ENCODE data around the gene EIF1AD. TPM values are rescaled to one million over a fixed set of nuclear protein-coding genes. Genes with fewer than 3 reads are reported as not detected.
"Not testable (repeated sequence)": the region's sequence is repeated elsewhere in the genome, so short reads cannot be mapped to it uniquely, and the experiment has no call there.

EIF1AD gene
- total RNA-seq, 2 experiments from 2014 or later, result 31.2 to 31.7 TPM

GRCh38 chr11:65958291-65958690 is 43.7 kb downstream of the EIF1AD start:
- intact Hi-C loops (cut with micrococcal nuclease), result no loop called here
- Mint-ChIP-seq H3K27ac (peak overlapping the region; percentile 95), H3K27me3 (ENCODE audit: low read depth) (no peaks in the 10 kb centered on the region), H3K36me3 (ENCODE audit: low read depth) (peaks cover 3% of the 10 kb centered on the region), H3K4me1 (ENCODE audit: low read depth) (peaks cover 41% of the 10 kb centered on the region), H3K9me3 (no peaks in the 10 kb centered on the region), H3K4me3 (no peak overlapping the region)
- CTCF ChIA-PET, result interaction anchor here (0.5 to 2.4 kb wide), 3 partner anchors 64 to 73 kb away, joined by 3 to 12 read pairs (median 10); partner anchors contain the start of gene FIBP
- no peak for DNase-seq

GRCh38 chr11:65954771-65955170 is 47.2 kb downstream of the EIF1AD start:
- Mint-ChIP-seq H3K9me3 (no peaks in the 10 kb centered on the region), H3K4me3 (no peak overlapping the region)
- intact Hi-C loops (cut with micrococcal nuclease), result no loop called here

GRCh38 chr11:65953471-65953870 is 48.5 kb downstream of the EIF1AD start:
- no peak overlapping the region for H3K27ac Mint-ChIP-seq
- H3K4me3 Mint-ChIP-seq, result no peak overlapping the region
- peaks cover 24% of the 10 kb centered on the region for H3K4me1 Mint-ChIP-seq (ENCODE audit: low read depth)
- H3K27me3 Mint-ChIP-seq (ENCODE audit: low read depth), result no peaks in the 10 kb centered on the region
- intact Hi-C loops (cut with micrococcal nuclease), result no loop called here
- H3K36me3 Mint-ChIP-seq (ENCODE audit: low read depth), result no peaks in the 10 kb centered on the region
- CTCF ChIA-PET, result interaction anchor here (0.7 to 1.4 kb wide), 2 partner anchors 31 to 69 kb away, joined by 3 to 5 read pairs; no protein-coding TSS in a partner anchor
- no peak for DNase-seq
- no peaks in the 10 kb centered on the region for H3K9me3 Mint-ChIP-seq

More at GRCh38 chr11:65954771-65955170, 47.2 kb downstream of the EIF1AD start:
- H3K4me1 Mint-ChIP-seq (ENCODE audit: low read depth), result peaks cover 24% of the 10 kb centered on the region
- CTCF ChIA-PET, result interaction anchor here (0.6 to 0.9 kb wide), 6 partner anchors 14 to 243 kb away, joined by 3 to 8 read pairs (median 4); no protein-coding TSS in a partner anchor
- no peak for DNase-seq
- H3K27me3 Mint-ChIP-seq (ENCODE audit: low read depth), result no peaks in the 10 kb centered on the region
- no peak overlapping the region for H3K27ac Mint-ChIP-seq
- H3K36me3 Mint-ChIP-seq (ENCODE audit: low read depth), result no peaks in the 10 kb centered on the region

- intact Hi-C loops (cut with micrococcal nuclease), result no loop called here
- H3K9me3 Mint-ChIP-seq, result no peaks in the 10 kb centered on the region
- peaks cover 13% of the 10 kb centered on the region for H3K4me1 Mint-ChIP-seq (ENCODE audit: low read depth)
- DNase-seq, result no peak
- no peaks in the 10 kb centered on the region for H3K36me3 Mint-ChIP-seq (ENCODE audit: low read depth)
- H3K27ac Mint-ChIP-seq, result no peak overlapping the region
- no peaks in the 10 kb centered on the region for H3K27me3 Mint-ChIP-seq (ENCODE audit: low read depth)
- no peak overlapping the region for H3K4me3 Mint-ChIP-seq
- CTCF ChIA-PET, result interaction anchor here (0.7 to 1.4 kb wide), 3 partner anchors 59 to 94 kb away, joined by 4 to 5 read pairs (median 4); no protein-coding TSS in a partner anchor
Observed at GRCh38 chr11:65952052-65952521, 49.9 kb downstream of the EIF1AD start.

- H3K4me1 Mint-ChIP-seq (ENCODE audit: low read depth); H3K4me3 Mint-ChIP-seq; H3K9me3 Mint-ChIP-seq; H3K27me3 Mint-ChIP-seq (ENCODE audit: low read depth); intact Hi-C loops (cut with micrococcal nuclease); H3K27ac Mint-ChIP-seq; H3K36me3 Mint-ChIP-seq (ENCODE audit: low read depth); DNase-seq: not testable (repeated sequence)
- CTCF ChIA-PET, result interaction anchor here (0.7 to 1.1 kb wide), 3 partner anchors 12 to 94 kb away, joined by 3 to 4 read pairs (median 4); no protein-coding TSS in a partner anchor
Observed at GRCh38 chr11:65951641-65952040, 50.3 kb downstream of the EIF1AD start.

GRCh38 chr11:65950711-65951110 is 51.2 kb downstream of the EIF1AD start:
- CTCF ChIA-PET, result interaction anchor here (0.6 kb wide), 1 partner anchor 66 kb away, joined by 3 read pairs; no protein-coding TSS in a partner anchor

GRCh38 chr11:65947603-65948125 is 54.3 kb downstream of the EIF1AD start:
- CTCF ChIA-PET, result no interaction called here
- Mint-ChIP-seq H3K9me3 (no peaks in the 10 kb centered on the region), H3K27me3 (ENCODE audit: low read depth) (no peaks in the 10 kb centered on the region), H3K36me3 (ENCODE audit: low read depth) (no peaks in the 10 kb centered on the region), H3K4me3 (no peak overlapping the region), H3K4me1 (ENCODE audit: low read depth) (no peaks in the 10 kb centered on the region), H3K27ac (no peak overlapping the region)
- intact Hi-C loops (cut with micrococcal nuclease), result no loop called here
- DNase-seq, result no peak

More at GRCh38 chr11:65950711-65951110, 51.2 kb downstream of the EIF1AD start:
- intact Hi-C loops (cut with micrococcal nuclease); DNase-seq; H3K27me3 Mint-ChIP-seq (ENCODE audit: low read depth); H3K36me3 Mint-ChIP-seq (ENCODE audit: low read depth); H3K27ac Mint-ChIP-seq; H3K4me1 Mint-ChIP-seq (ENCODE audit: low read depth); H3K9me3 Mint-ChIP-seq; H3K4me3 Mint-ChIP-seq: not testable (repeated sequence)

- no peaks in the 10 kb centered on the region for H3K27me3 Mint-ChIP-seq (ENCODE audit: low read depth)
- no peaks in the 10 kb centered on the region for H3K36me3 Mint-ChIP-seq (ENCODE audit: low read depth)
- intact Hi-C loops (cut with micrococcal nuclease), result no loop called here
- H3K27ac Mint-ChIP-seq, result no peak overlapping the region
- H3K4me1 Mint-ChIP-seq (ENCODE audit: low read depth), result no peaks in the 10 kb centered on the region
- H3K4me3 Mint-ChIP-seq, result no peak overlapping the region
- CTCF ChIA-PET, result no interaction called here
- H3K9me3 Mint-ChIP-seq, result no peaks in the 10 kb centered on the region
- no peak for DNase-seq
Observed at GRCh38 chr11:65947133-65947532, 54.8 kb downstream of the EIF1AD start.

GRCh38 chr11:65946655-65947054 is 55.3 kb downstream of the EIF1AD start:
- Mint-ChIP-seq H3K27ac (no peak overlapping the region), H3K4me1 (ENCODE audit: low read depth) (no peaks in the 10 kb centered on the region), H3K4me3 (no peak overlapping the region), H3K9me3 (no peaks in the 10 kb centered on the region), H3K36me3 (ENCODE audit: low read depth) (no peaks in the 10 kb centered on the region), H3K27me3 (ENCODE audit: low read depth) (no peaks in the 10 kb centered on the region)
- intact Hi-C loops (cut with micrococcal nuclease), result no loop called here
- CTCF ChIA-PET, result no interaction called here
- no peak for DNase-seq

Other genes with a start within 250 kb of the EIF1AD start
- 1 to 10 TPM; 6.2 to 6.3 TPM for gene AP5B1, start 221.2 kb downstream of the EIF1AD start, total RNA-seq
- gene OVOL1, start 215.1 kb downstream of the EIF1AD start, total RNA-seq, result not detected
- 1 to 10 TPM; 1.5 to 2.0 TPM for gene SNX32, start 168.2 kb downstream of the EIF1AD start, total RNA-seq
- 1,000 to 10,000 TPM; 1,043 to 1,085 TPM for gene CFL1, start 144.0 kb downstream of the EIF1AD start, total RNA-seq
- 10 to 100 TPM; 51.4 to 54.7 TPM for gene MUS81, start 141.7 kb downstream of the EIF1AD start, total RNA-seq
- 10 to 100 TPM; 10.1 to 11.5 TPM for gene EFEMP2, start 129.4 kb downstream of the EIF1AD start, total RNA-seq
- gene CTSW, start 122.3 kb downstream of the EIF1AD start, total RNA-seq, result under 1 TPM; 0.91 to 0.95 TPM
- gene FIBP, start 113.7 kb downstream of the EIF1AD start, total RNA-seq, result 10 to 100 TPM; 83.1 to 86.6 TPM
- 10 to 100 TPM; 27.6 to 29.0 TPM for gene CCDC85B, start 111.5 kb downstream of the EIF1AD start, total RNA-seq
- 1 to 10 TPM; 8.2 TPM for gene FOSL1, start 101.8 kb downstream of the EIF1AD start, total RNA-seq
- gene C11orf68, start 83.1 kb downstream of the EIF1AD start, total RNA-seq, result 10 to 100 TPM; 20.0 to 21.9 TPM
- 100 to 1,000 TPM; 117 to 134 TPM for gene DRAP1, start 82.7 kb downstream of the EIF1AD start, total RNA-seq
- not detected for gene TSGA10IP, start 56.7 kb downstream of the EIF1AD start, total RNA-seq
- gene SART1, start 40.4 kb downstream of the EIF1AD start, total RNA-seq, result 10 to 100 TPM; 50.1 to 59.9 TPM
- gene BANF1, start 346 bp upstream of the EIF1AD start, total RNA-seq, result 100 to 1,000 TPM; 347 to 369 TPM
- gene CST6, start 9.9 kb upstream of the EIF1AD start, total RNA-seq, result not detected
- gene CATSPER1, start 24.3 kb upstream of the EIF1AD start, total RNA-seq, result not detected
- under 1 TPM in 1 of 2 experiments, not detected in 1; 0.17 TPM for gene GAL3ST3, start 47.0 kb upstream of the EIF1AD start, total RNA-seq
- gene SF3B2, start 50.2 kb upstream of the EIF1AD start, total RNA-seq, result 100 to 1,000 TPM; 319 to 321 TPM
- gene PACS1, start 68.1 kb upstream of the EIF1AD start, total RNA-seq, result 10 to 100 TPM; 77.8 to 80.7 TPM